Measurements from ENCODE around the gene RGS9BP. TPM values are rescaled to one million over a fixed set of nuclear protein-coding genes. Genes with fewer than 3 reads are reported as not detected.
"Not testable (repeated sequence)": the region's sequence is repeated elsewhere in the genome, so short reads cannot be mapped to it uniquely, and the experiment has no call there.

RGS9BP gene
- total RNA-seq, 2 experiments from 2014 or later = 0.54 to 0.72 TPM

GRCh38 chr19:32650671-32651070, 25.0 kb upstream of the RGS9BP start:
- DNase-seq (ENCODE audit: low spot score) = no peak
- Histone ChIP-seq H3K4me3 (ENCODE audit: low read depth, low read length, poor library complexity, severe bottlenecking) (no peak overlapping the region), H3K27ac (ENCODE audit: low read depth, low read length, poor library complexity, severe bottlenecking) (no peak overlapping the region), H3K79me2 (ENCODE audit: insufficient read depth, low read depth, low read length) (no peaks in the 10 kb centered on the region), H3K9me3 (ENCODE audit: low read length) (no peaks in the 10 kb centered on the region), H3K4me2 (ENCODE audit: low read length) (no peak overlapping the region), H4K20me1 (ENCODE audit: insufficient read depth, low read length) (no peaks in the 10 kb centered on the region), H3K4me1 (ENCODE audit: insufficient read depth, low read length, poor library complexity, severe bottlenecking) (no peaks in the 10 kb centered on the region), H2AFZ (ENCODE audit: low read length) (no peak overlapping the region), H3K36me3 (ENCODE audit: insufficient read depth, low read length) (peaks cover 59% of the 10 kb centered on the region), H3K9me2 (ENCODE audit: insufficient read depth, low read length) (no peaks in the 10 kb centered on the region)
- no TSS peak for BruUV-seq (replicated peaks)
- POLR2A ChIA-PET = no interaction called here
- TF ChIP-seq CTCF (conservative IDR thresholded peaks at IDR 0.05; ENCODE audit: low read length) (no peak), EZH2phosphoT487 (IDR thresholded peaks at IDR 0.05; ENCODE audit: borderline replicate concordance, low read depth, low read length) (no peak)
- intact Hi-C loops (cut with micrococcal nuclease; ENCODE audit: unreplicated experiment) = no loop called here
- CTCF ChIA-PET (ENCODE audit: unreplicated experiment) = no interaction called here

- Histone ChIP-seq H3K4me3 (ENCODE audit: low read depth, low read length, poor library complexity, severe bottlenecking) (no peak overlapping the region), H3K4me1 (ENCODE audit: insufficient read depth, low read length, poor library complexity, severe bottlenecking) (no peaks in the 10 kb centered on the region), H2AFZ (ENCODE audit: low read length) (no peak overlapping the region), H3K9me2 (ENCODE audit: insufficient read depth, low read length) (no peaks in the 10 kb centered on the region), H3K9me3 (ENCODE audit: low read length) (no peaks in the 10 kb centered on the region), H3K79me2 (ENCODE audit: insufficient read depth, low read depth, low read length) (no peaks in the 10 kb centered on the region), H4K20me1 (ENCODE audit: insufficient read depth, low read length) (no peaks in the 10 kb centered on the region), H3K4me2 (ENCODE audit: low read length) (no peak overlapping the region), H3K36me3 (ENCODE audit: insufficient read depth, low read length) (peaks cover 61% of the 10 kb centered on the region), H3K27ac (ENCODE audit: low read depth, low read length, poor library complexity, severe bottlenecking) (no peak overlapping the region)
- intact Hi-C loops (cut with micrococcal nuclease; ENCODE audit: unreplicated experiment) = no loop called here
- ChIA-PET CTCF (ENCODE audit: unreplicated experiment) (no interaction called here), POLR2A (interaction anchor here (0.5 kb wide), 1 partner anchor 425 kb away, joined by 4 read pairs; no protein-coding TSS in a partner anchor)
- no peak for TF ChIP-seq CTCF (conservative IDR thresholded peaks at IDR 0.05; ENCODE audit: low read length)
- no peak for TF ChIP-seq EZH2phosphoT487 (IDR thresholded peaks at IDR 0.05; ENCODE audit: borderline replicate concordance, low read depth, low read length)
- DNase-seq (ENCODE audit: low spot score) = no peak
- BruUV-seq (replicated peaks) = no TSS peak
These were observed 23.9 kb upstream of the RGS9BP start for GRCh38 chr19:32651729-32652140.

GRCh38 chr19:32652331-32652730, 23.3 kb upstream of the RGS9BP start:
- H3K79me2 ChIP-seq (ENCODE audit: insufficient read depth, low read depth, low read length); H3K9me3 ChIP-seq (ENCODE audit: low read length); H3K9me2 ChIP-seq (ENCODE audit: insufficient read depth, low read length); H4K20me1 ChIP-seq (ENCODE audit: insufficient read depth, low read length); H3K4me3 ChIP-seq (ENCODE audit: low read depth, low read length, poor library complexity, severe bottlenecking); BruUV-seq (replicated peaks); H3K4me1 ChIP-seq (ENCODE audit: insufficient read depth, low read length, poor library complexity, severe bottlenecking); DNase-seq (ENCODE audit: low spot score); CTCF ChIA-PET (ENCODE audit: unreplicated experiment); H2AFZ ChIP-seq (ENCODE audit: low read length); H3K27ac ChIP-seq (ENCODE audit: low read depth, low read length, poor library complexity, severe bottlenecking); intact Hi-C loops (cut with micrococcal nuclease; ENCODE audit: unreplicated experiment); H3K4me2 ChIP-seq (ENCODE audit: low read length): not testable (repeated sequence)
- POLR2A ChIA-PET = interaction anchor here (0.5 kb wide), 1 partner anchor 424 kb away, joined by 4 read pairs; no protein-coding TSS in a partner anchor
- peaks cover 56% of the 10 kb centered on the region for H3K36me3 ChIP-seq (ENCODE audit: insufficient read depth, low read length)

Measured in OCI-LY7 (cell line).